Measurements from ENCODE around the gene PBX3.

The PBX3 gene

DNA sequence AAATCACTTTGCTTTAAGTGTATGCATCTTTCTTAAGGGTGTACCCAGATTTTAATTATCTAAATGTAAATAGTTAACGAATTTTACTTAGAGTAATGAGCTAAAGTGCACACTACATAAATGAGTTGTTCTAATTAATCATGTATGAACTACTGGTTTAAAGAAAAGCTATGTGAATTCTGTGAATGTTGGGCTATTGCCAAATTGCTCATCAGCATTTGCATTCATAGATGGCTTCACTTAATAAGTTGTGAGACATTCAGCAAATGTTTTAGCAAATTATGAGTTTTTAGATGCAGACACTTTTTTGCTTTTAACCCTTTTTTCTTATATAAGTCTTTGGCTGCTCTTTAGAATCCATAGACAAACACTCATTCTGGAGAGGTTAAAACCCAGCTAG is 175.7 kb downstream of the PBX3 start:
- TF ChIP-seq POLR2A (IDR thresholded peaks at IDR 0.05; ENCODE audit: low read depth, low read length) (no peak), SPI1 (IDR thresholded peaks at IDR 0.05; ENCODE audit: low read depth, low read length) (no peak), POU2F2 (IDR thresholded peaks at IDR 0.05; ENCODE audit: low read depth, low read length) (no peak), POLR2AphosphoS5 (IDR thresholded peaks at IDR 0.05; ENCODE audit: low read depth, low read length) (no peak), PAX5 (IDR thresholded peaks at IDR 0.05; ENCODE audit: insufficient read depth, low read length, severe bottlenecking) (no peak), TAF1 (IDR thresholded peaks at IDR 0.05; ENCODE audit: low read depth, low read length) (no peak)
- peak; percentile 16 for FAIRE-seq
- DNase-seq (ENCODE audit: insufficient read length, low spot score): no peak

DNA sequence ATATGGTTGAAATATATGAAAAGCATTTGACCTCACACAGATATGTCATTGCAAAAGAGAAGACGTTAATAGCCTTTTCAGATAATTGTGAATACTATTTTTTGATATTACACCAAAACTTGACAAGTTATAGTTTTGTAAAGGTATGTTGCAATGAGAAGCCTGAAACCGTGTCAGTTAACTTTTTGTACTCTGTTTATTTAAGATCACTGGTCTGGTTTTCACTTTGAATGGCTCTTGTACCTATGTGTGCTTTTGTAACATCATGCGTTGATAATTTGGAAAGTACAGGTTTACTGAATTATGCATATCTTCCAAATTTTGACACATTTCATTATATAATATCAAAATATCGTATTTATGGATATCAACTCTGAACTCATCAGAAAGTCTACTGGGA is 177.2 kb downstream of the PBX3 start:
- TF ChIP-seq SPI1 (IDR thresholded peaks at IDR 0.05; ENCODE audit: low read depth, low read length): no peak
- TF ChIP-seq POLR2AphosphoS5 (IDR thresholded peaks at IDR 0.05; ENCODE audit: low read depth, low read length): no peak
- no peak for TF ChIP-seq POLR2A (IDR thresholded peaks at IDR 0.05; ENCODE audit: low read depth, low read length)
- TF ChIP-seq PAX5 (IDR thresholded peaks at IDR 0.05; ENCODE audit: insufficient read depth, low read length, severe bottlenecking): no peak
- no peak for TF ChIP-seq POU2F2 (IDR thresholded peaks at IDR 0.05; ENCODE audit: low read depth, low read length)
- TF ChIP-seq TAF1 (IDR thresholded peaks at IDR 0.05; ENCODE audit: low read depth, low read length): no peak
- DNase-seq (ENCODE audit: insufficient read length, low spot score) (no peak), FAIRE-seq (no peak)

DNA sequence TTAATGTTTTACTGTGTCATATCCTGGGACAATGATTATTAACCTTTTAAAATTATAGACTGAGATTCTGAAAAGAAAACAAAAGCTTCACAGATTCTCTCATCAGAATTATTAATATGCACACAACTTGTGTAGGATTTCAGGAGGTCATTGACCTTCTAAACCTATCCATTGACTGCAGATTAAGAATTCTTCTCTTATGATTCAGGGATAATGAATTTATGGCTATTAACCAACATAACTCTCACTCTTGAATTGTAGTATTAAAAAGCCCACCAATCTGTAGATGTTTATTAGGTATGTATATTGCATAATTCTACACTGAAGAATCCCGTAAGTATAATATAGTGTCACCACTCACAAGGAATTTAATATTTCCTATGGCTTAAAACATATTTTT is 179.8 kb downstream of the PBX3 start:
- TF ChIP-seq POLR2A (IDR thresholded peaks at IDR 0.05; ENCODE audit: low read depth, low read length): no peak
- TF ChIP-seq PAX5 (IDR thresholded peaks at IDR 0.05; ENCODE audit: insufficient read depth, low read length, severe bottlenecking): no peak
- no peak for TF ChIP-seq POU2F2 (IDR thresholded peaks at IDR 0.05; ENCODE audit: low read depth, low read length)
- no peak for TF ChIP-seq POLR2AphosphoS5 (IDR thresholded peaks at IDR 0.05; ENCODE audit: low read depth, low read length)
- no peak for TF ChIP-seq TAF1 (IDR thresholded peaks at IDR 0.05; ENCODE audit: low read depth, low read length)
- TF ChIP-seq SPI1 (IDR thresholded peaks at IDR 0.05; ENCODE audit: low read depth, low read length): no peak
- FAIRE-seq: no peak

DNA sequence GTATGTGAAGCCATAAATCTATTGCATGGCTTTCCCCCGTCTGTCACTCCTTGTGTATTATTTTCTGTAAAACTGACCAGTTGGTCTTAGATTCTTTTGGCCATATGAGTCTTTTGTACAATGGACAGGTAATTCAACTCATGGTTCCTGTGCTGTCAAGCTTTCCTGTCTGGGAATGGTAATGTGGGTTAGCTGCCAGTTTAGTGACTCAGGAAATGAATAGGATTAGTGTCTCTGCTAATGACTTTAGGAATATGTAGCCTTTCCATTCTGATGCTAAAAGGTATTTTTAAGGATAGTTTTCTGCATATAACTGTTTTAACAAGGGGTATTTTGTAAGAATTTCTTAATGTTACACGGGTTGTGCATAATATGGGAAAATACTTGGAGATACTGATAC is 182.7 kb downstream of the PBX3 start:
- TF ChIP-seq POLR2AphosphoS5 (IDR thresholded peaks at IDR 0.05; ENCODE audit: low read depth, low read length): no peak
- no peak for TF ChIP-seq TAF1 (IDR thresholded peaks at IDR 0.05; ENCODE audit: low read depth, low read length)
- no peak for TF ChIP-seq SPI1 (IDR thresholded peaks at IDR 0.05; ENCODE audit: low read depth, low read length)
- TF ChIP-seq POU2F2 (IDR thresholded peaks at IDR 0.05; ENCODE audit: low read depth, low read length): no peak
- no peak for TF ChIP-seq PAX5 (IDR thresholded peaks at IDR 0.05; ENCODE audit: insufficient read depth, low read length, severe bottlenecking)
- no peak for TF ChIP-seq POLR2A (IDR thresholded peaks at IDR 0.05; ENCODE audit: low read depth, low read length)
- FAIRE-seq: no peak
- DNase-seq (ENCODE audit: insufficient read length, low spot score): no peak

More for the DNA sequence above, 179.8 kb downstream of the PBX3 start:
- DNase-seq (ENCODE audit: insufficient read length, low spot score): no peak

DNA sequence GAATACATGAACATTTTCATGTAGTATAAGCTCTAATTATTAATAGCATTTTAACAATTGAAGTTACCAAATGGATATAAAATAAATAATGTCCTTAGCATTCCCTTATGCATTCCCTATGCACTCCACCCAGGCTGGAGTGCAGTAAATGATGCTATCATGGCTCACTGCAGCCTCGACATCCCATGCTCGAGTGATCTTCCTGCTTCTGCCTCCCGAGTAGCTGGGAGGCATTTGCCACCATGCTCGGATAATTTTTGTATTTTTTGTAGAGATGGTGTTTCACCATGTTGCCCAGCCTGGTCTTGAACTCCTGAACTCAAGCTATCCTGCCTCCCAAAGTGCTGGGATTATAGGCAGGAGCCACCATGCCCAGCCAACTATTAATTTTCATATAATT is 184.0 kb downstream of the PBX3 start:
- TF ChIP-seq TAF1 (IDR thresholded peaks at IDR 0.05; ENCODE audit: low read depth, low read length): no peak
- TF ChIP-seq POLR2AphosphoS5 (IDR thresholded peaks at IDR 0.05; ENCODE audit: low read depth, low read length): no peak
- DNase-seq (ENCODE audit: insufficient read length, low spot score): no peak
- FAIRE-seq: no peak

DNA sequence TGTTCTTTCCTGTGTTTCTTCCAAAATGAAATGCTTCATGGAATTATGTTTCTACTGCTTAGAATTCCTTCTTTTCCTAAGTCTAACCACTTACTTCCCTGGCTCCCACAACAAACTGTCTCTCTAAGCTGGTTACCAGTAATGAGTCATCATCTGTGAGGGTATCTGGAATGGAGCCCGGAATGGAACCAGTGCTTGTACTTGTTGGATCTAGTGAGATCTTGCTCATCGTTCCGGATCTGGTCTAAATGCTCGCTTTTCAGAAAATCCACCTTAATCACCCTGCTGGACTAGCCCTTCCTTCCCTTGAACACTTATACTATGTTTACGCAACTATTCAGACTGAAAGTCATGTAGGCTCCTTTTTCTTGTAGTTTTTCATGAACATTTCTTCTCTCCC is 184.8 kb downstream of the PBX3 start:
- no peak for DNase-seq (ENCODE audit: insufficient read length, low spot score)
- TF ChIP-seq POLR2A (IDR thresholded peaks at IDR 0.05; ENCODE audit: low read depth, low read length): no peak
- no peak for TF ChIP-seq TAF1 (IDR thresholded peaks at IDR 0.05; ENCODE audit: low read depth, low read length)
- TF ChIP-seq POLR2AphosphoS5 (IDR thresholded peaks at IDR 0.05; ENCODE audit: low read depth, low read length): no peak
- no peak for TF ChIP-seq SPI1 (IDR thresholded peaks at IDR 0.05; ENCODE audit: low read depth, low read length)
- no peak for TF ChIP-seq POU2F2 (IDR thresholded peaks at IDR 0.05; ENCODE audit: low read depth, low read length)
- TF ChIP-seq PAX5 (IDR thresholded peaks at IDR 0.05; ENCODE audit: insufficient read depth, low read length, severe bottlenecking): no peak
- no peak for FAIRE-seq

DNA sequence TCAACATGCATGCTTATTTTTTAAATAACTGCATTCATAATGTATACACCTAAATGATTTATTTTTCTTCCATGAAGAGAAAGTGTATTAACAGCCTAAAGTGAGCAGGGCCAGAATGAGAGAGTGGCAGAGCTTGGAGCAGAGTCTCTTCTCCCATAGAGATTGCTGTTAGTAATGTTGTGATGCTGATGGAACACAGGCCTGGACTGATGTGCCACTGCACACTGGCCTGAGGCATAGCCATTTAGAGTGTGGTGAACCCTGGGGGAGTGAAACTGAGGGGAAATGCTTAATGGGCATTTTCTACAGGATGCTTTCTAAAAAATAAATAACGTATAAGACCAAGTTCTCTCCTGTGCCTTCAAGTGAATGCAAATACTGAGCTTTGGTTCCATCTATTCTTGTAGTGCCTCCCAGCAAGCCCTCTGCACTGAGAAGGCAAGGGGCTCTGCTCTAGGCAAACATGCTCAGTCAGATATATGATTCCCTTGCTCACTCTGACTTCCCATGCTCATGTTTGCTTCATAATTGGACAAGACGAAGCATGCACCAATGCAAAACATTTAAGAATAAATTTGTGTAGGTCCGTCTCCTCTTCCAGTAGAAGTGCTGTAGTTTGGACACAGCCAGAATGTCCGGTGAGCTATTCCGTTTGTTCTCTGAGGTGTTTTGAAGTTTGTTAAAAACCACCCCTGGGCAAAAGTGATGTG is 185.7 kb downstream of the PBX3 start:
- TF ChIP-seq PAX5 (IDR thresholded peaks at IDR 0.05; ENCODE audit: insufficient read depth, low read length, severe bottlenecking) (no peak), POU2F2 (IDR thresholded peaks at IDR 0.05; ENCODE audit: low read depth, low read length) (no peak)
- DNase-seq (ENCODE audit: insufficient read length, low spot score) (no peak), FAIRE-seq (no peak)

DNA sequence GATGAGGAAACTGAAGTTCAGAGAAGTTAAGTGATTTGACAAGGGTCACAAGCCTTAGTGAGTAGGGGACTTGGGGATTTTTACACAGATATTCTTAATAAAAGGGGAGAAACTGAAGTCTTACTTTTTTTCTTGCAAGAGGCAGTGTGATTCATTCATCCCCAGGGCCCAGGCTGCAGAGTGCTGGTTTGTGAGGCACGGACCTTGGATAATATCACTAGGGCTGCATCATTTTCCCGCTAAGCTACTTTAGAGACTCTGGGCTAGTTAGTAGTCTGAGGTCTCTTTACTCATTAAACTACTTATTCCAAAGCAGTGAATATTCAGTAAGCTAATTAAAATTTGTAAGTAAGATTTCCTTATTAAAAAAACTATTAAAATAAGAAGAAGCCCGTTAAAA is 195.0 kb downstream of the PBX3 start:
- TF ChIP-seq POU2F2 (IDR thresholded peaks at IDR 0.05; ENCODE audit: low read depth, low read length) (no peak), TAF1 (IDR thresholded peaks at IDR 0.05; ENCODE audit: low read depth, low read length) (no peak), POLR2AphosphoS5 (IDR thresholded peaks at IDR 0.05; ENCODE audit: low read depth, low read length) (no peak), PAX5 (IDR thresholded peaks at IDR 0.05; ENCODE audit: insufficient read depth, low read length, severe bottlenecking) (no peak), SPI1 (IDR thresholded peaks at IDR 0.05; ENCODE audit: low read depth, low read length) (no peak), POLR2A (IDR thresholded peaks at IDR 0.05; ENCODE audit: low read depth, low read length) (no peak)
- FAIRE-seq (no peak), DNase-seq (ENCODE audit: insufficient read length, low spot score) (no peak)

DNA sequence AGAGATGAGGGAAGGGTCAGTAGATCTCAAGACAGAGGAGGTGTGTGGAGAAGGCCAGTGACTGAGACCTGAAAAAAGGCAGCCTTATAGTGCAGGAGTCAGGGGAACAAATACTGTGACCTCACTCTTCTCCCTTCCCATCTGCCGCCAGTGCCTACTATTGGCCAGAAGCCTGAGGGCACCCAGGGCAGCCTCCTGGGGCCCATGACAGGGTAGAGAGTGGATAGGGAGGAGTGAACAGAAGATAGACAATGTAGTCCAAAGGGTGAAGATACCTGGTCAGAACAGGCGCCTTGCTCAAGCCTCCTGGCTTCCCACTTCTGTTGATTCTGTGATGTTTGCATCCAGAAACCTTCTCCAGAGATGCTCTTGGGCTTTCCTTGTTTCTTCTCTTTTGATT is 196.7 kb downstream of the PBX3 start:
- no peak for FAIRE-seq
- TF ChIP-seq POLR2AphosphoS5 (IDR thresholded peaks at IDR 0.05; ENCODE audit: low read depth, low read length) (no peak), POLR2A (IDR thresholded peaks at IDR 0.05; ENCODE audit: low read depth, low read length) (no peak), SPI1 (IDR thresholded peaks at IDR 0.05; ENCODE audit: low read depth, low read length) (no peak), POU2F2 (IDR thresholded peaks at IDR 0.05; ENCODE audit: low read depth, low read length) (no peak), TAF1 (IDR thresholded peaks at IDR 0.05; ENCODE audit: low read depth, low read length) (no peak), PAX5 (IDR thresholded peaks at IDR 0.05; ENCODE audit: insufficient read depth, low read length, severe bottlenecking) (no peak)
- no peak for DNase-seq (ENCODE audit: insufficient read length, low spot score)

DNA sequence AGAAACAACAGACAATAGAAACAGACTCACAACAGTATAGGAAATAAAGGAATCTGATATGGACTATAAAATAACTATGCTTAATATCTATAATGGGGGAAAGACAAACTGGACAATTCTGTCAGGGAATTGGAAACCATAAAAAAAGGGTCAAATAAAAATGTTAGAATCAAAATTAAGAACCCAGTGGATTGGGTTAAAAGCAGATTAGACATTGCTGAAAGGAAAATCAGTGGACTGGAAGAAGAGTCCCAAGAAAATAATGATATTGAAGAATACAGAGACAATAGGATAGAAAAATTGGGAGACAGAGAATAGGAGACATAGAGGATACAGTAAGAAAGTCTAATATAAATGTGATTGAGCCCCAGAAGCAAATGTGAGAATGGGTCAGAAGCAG is 199.2 kb downstream of the PBX3 start:
- DNase-seq (ENCODE audit: insufficient read length, low spot score) (no peak), FAIRE-seq (no peak)
- TF ChIP-seq POLR2A (IDR thresholded peaks at IDR 0.05; ENCODE audit: low read depth, low read length) (no peak), TAF1 (IDR thresholded peaks at IDR 0.05; ENCODE audit: low read depth, low read length) (no peak), PAX5 (IDR thresholded peaks at IDR 0.05; ENCODE audit: insufficient read depth, low read length, severe bottlenecking) (no peak), SPI1 (IDR thresholded peaks at IDR 0.05; ENCODE audit: low read depth, low read length) (no peak), POLR2AphosphoS5 (IDR thresholded peaks at IDR 0.05; ENCODE audit: low read depth, low read length) (no peak)
